GM12878 (cell line): ENCODE measurements around the gene SYT1. TPM values are rescaled to one million over a fixed set of nuclear protein-coding genes. Genes with fewer than 3 reads are reported as not detected.

Experiments
- ATAC-seq: fragments of 200-7000 bp; cut with Tn5 transposase; 3 replicates; pipeline ENCODE4 v1.9.1; 2020; ENCODE audit warnings: mild to moderate bottlenecking, moderate library complexity
- BruUV-seq: library from RNA; stranded (reverse); fragments of 400-500 nt; replicated peaks from 2 replicates; lab custom pipeline; 2021; lab: Mats Ljungman, UMichigan
- CTCF ChIA-PET: fragments of 300-600 bp; sonication (Branson Sonifier 250); formaldehyde crosslinking; extraction: SDS; loops from one replicate; lab custom pipeline; 2021; ENCODE audit warnings: inconsistent platforms; lab: Yijun Ruan, JAX
- POLR2A ChIA-PET: fragments of 350-600 bp; formaldehyde crosslinking; extraction: SDS; loops from one replicate; lab custom pipeline; 2021; ENCODE audit warnings: inconsistent platforms; lab: Charles Lee
- RAD21 ChIA-PET: fragments of 300-600 bp; sonication (Branson Sonifier 250); formaldehyde crosslinking; loops from one replicate; lab custom pipeline; 2023; ENCODE audit warnings: antibody characterized with exemption; ENCODE audit not compliant: unreplicated experiment; lab: Charles Lee
- SMC1A ChIA-PET: fragments of 300-600 bp; sonication (Branson Sonifier 250); formaldehyde crosslinking; loops from one replicate; lab custom pipeline; 2023; ENCODE audit not compliant: unreplicated experiment, uncharacterized antibody; lab: Charles Lee
- DNase-seq: peaks from one replicate; pipeline ENCODE4 v3.0.0-alpha.2; 2011; ENCODE audit warnings: low read depth, low spot score
- FAIRE-seq: peaks from 3 replicates; lab custom pipeline; 2011; peaks lifted over from hg19 to GRCh38; lab: Jason Lieb, UNC
- H2AFZ ChIP-seq: 2 replicates; pipeline ENCODE4 v1.6.0; 2011; ENCODE audit warnings: low read depth, low read length, control low read depth; ENCODE audit not compliant: control insufficient read depth
- H3K27ac ChIP-seq: 2 replicates; pipeline ENCODE4 v1.5.1; 2011; ENCODE audit warnings: control low read depth; ENCODE audit not compliant: control insufficient read depth, insufficient read depth
- H3K27me3 ChIP-seq, 2 experiments: replicated peaks in 1 of 2; 2 replicates each; pipeline versions ENCODE4 v1.6.0 to v1.6.1; 2011; ENCODE audit warnings: low read length in 1 of 2; ENCODE audit not compliant: control insufficient read depth in 2 of 2, insufficient read depth in 2 of 2
- H3K36me3 ChIP-seq, 2 experiments: 2 replicates each; pipeline ENCODE4 v1.5.1; 2011; ENCODE audit warnings: low read length in 1 of 2; ENCODE audit not compliant: control insufficient read depth in 2 of 2, insufficient read depth in 2 of 2
- H3K4me1 ChIP-seq: 2 replicates; pipeline ENCODE4 v1.6.1; 2011; ENCODE audit warnings: mild to moderate bottlenecking, low read length, moderate library complexity, mixed read lengths; ENCODE audit not compliant: control insufficient read depth, insufficient read depth
- H3K4me2 ChIP-seq: 2 replicates; pipeline ENCODE4 v1.6.0; 2011; ENCODE audit warnings: control low read depth; ENCODE audit not compliant: control insufficient read depth, insufficient read depth
- H3K4me3 ChIP-seq: fragments of 200-600 bp; sonication (generic); 2 replicates; pipeline ENCODE4 v1.5.1; 2016
- H3K79me2 ChIP-seq: 2 replicates; pipeline ENCODE4 v1.6.0; 2011; ENCODE audit warnings: low read length; ENCODE audit not compliant: control insufficient read depth, insufficient read depth
- H3K9ac ChIP-seq: 2 replicates; pipeline ENCODE4 v1.8.0; 2011; ENCODE audit warnings: low read length, control low read depth, mixed read lengths; ENCODE audit not compliant: control insufficient read depth, insufficient read depth
- H3K9me3 ChIP-seq: replicated peaks from 3 replicates; pipeline ENCODE4 v1.5.1; 2011; ENCODE audit warnings: mild to moderate bottlenecking, low read length; ENCODE audit not compliant: control insufficient read depth, insufficient read depth
- H4K20me1 ChIP-seq: 2 replicates; pipeline ENCODE4 v1.6.0; 2011; ENCODE audit not compliant: control insufficient read depth, insufficient read depth
- ASH2L ChIP-seq: fragments of 300-600, 200-600 bp; sonication (generic); IDR thresholded peaks from 2 replicates; pipeline ENCODE4 v1.6.1; 2017; ENCODE audit warnings: low read depth, mild to moderate bottlenecking, borderline replicate concordance
- CHD4 ChIP-seq: fragments of 200-600 bp; sonication (generic); IDR thresholded peaks from 2 replicates; pipeline ENCODE4 v1.6.1; 2016; ENCODE audit warnings: mild to moderate bottlenecking
- FOXK2 ChIP-seq: fragments of 450-650 bp; IDR thresholded peaks from 2 replicates; pipeline ENCODE4 v1.6.1; 2017; ENCODE audit warnings: mild to moderate bottlenecking, moderate library complexity
- NBN ChIP-seq: fragments of 450-650 bp; IDR thresholded peaks from 2 replicates; pipeline ENCODE4 v1.6.1; 2016
- RBBP5 ChIP-seq: fragments of 200-600 bp; sonication (generic); conservative IDR thresholded peaks from 2 replicates; pipeline ENCODE4 v1.6.1; 2016
- SIX5 ChIP-seq: IDR thresholded peaks from 2 replicates; pipeline ENCODE4 v1.6.1; 2011; ENCODE audit warnings: mild to moderate bottlenecking, low read depth, low read length, moderate library complexity; ENCODE audit not compliant: severe bottlenecking
- SMARCA5 ChIP-seq: fragments of 450-650 bp; IDR thresholded peaks from 2 replicates; pipeline ENCODE4 v1.6.1; 2017; ENCODE audit warnings: mild to moderate bottlenecking
- WGBS: methylation state at CpG from one replicate; pipeline ENCODE4 v1.1.6; 2016; ENCODE audit warnings: low lambda C conversion rate; ENCODE audit not compliant: insufficient replicate concordance, insufficient coverage; ENCODE audit errors: missing lambda C conversion rate; 5-methylcytosine and 5-hydroxymethylcytosine counted together
- in situ Hi-C: fragments of 300-500 bp; cut with MboI; formaldehyde crosslinking; loops from 9 replicates; pipeline ENCODE4 v1.14.3; 2018; ENCODE audit warnings: mixed read lengths
- intact Hi-C: fragments of 100-400 bp; cut with micrococcal nuclease; formaldehyde crosslinking; loops from one replicate; pipeline ENCODE4 v1.14.2; 2022; ENCODE audit not compliant: unreplicated experiment
- polyA plus RNA-seq, 11 experiments: library from polyadenylated mRNA; depleted of rRNA in 4 of 11; unstranded in 6 of 11; stranded (reverse) in 5 of 11; fragments of >200 nt; fragmentation: Nextera tagmentation in 4 of 11; fragmentation: Illumina TruSeq in 1 of 11; extraction: Ambion mirVana in 4 of 11; extraction: Trizol in 1 of 11; gene quantifications; 1 replicate in 1 of 11; 2 replicates in 10 of 11; pipeline versions ENCODE4 v1.2.1 to v1.2.3, GENCODE V29; 2011 to 2016; ENCODE audit warnings: inconsistent platforms in 2 of 11, missing spikeins in 2 of 11, low read depth in 1 of 11
- total RNA-seq, 4 experiments: library from RNA; depleted of rRNA in 3 of 4; stranded (reverse); fragments of >200 nt in 3 of 4; fragmentation: Illumina TruSeq in 1 of 4; extraction: Trizol in 1 of 4; gene quantifications; 2 replicates each; pipeline versions ENCODE4 v1.2.1 to v1.2.3, GENCODE V29; 2013 to 2021
- TF ChIP-seq, protein P1 (sequence below): fragments of 450-650 bp; IDR thresholded peaks from 2 replicates; pipeline ENCODE4 v1.6.1; 2018; ENCODE audit warnings: borderline replicate concordance, mild to moderate bottlenecking; ENCODE audit not compliant: partially characterized antibody

The SYT1 gene
- total and polyA plus RNA-seq, 10 of the 15 experiments (the other 5 are each of a cell fraction or from before 2014, with no cell fraction given), result 0.10 to 0.28 TPM; not detected in 8

DNA sequence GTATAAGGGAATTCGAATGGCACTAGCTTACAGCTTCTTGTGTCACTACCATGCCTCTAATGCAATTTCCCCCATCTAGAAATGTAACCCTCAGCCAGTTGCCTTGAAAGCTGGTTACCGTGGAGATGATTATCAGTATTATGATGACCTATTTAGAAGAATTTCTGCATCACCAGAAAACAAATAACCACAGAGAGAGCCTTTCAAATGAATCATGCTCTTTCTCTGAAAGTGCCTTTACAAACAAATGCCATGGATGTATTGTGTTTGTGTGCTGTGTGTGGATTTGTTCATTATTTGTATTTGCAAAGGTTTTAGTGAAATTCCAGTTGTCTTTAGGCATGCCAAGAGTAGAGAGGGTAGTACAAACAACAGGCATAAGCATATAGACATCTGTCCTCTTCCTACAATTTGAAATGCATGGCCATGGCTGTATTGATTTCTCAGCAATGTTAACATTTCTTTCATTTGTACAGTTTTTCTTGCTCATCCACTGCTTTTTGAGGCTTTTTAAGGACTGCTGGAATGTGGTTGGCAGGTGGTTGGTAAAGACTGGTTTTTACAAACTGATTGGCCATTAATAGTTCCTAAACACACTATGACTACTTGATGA, 559.6 kb downstream of the SYT1 start:
- H3K27ac ChIP-seq, result no peak overlapping the region
- no peaks in the 10 kb centered on the region; a peak in 1 of 4 replicates for H3K27me3 ChIP-seq
- no peak for FAIRE-seq
- CTCF ChIA-PET, result no interaction called here
- H4K20me1 ChIP-seq, result no peaks in the 10 kb centered on the region
- no peak overlapping the region for H2AFZ ChIP-seq
- intact Hi-C loops, result no loop called here
- no peak for DNase-seq
- SMC1A ChIA-PET, result interaction anchor here (1.1 kb wide), 1 partner anchor 314 kb away, joined by 5 read pairs; no protein-coding TSS in a partner anchor
- H3K36me3 ChIP-seq, result no peaks in the 10 kb centered on the region
- RAD21 ChIA-PET, result no interaction called here
- H3K79me2 ChIP-seq, result no peaks in the 10 kb centered on the region
- H3K4me3 ChIP-seq, result no peak overlapping the region
- ATAC-seq, result no peak
- no peaks in the 10 kb centered on the region for H3K4me1 ChIP-seq
- 25% methylated on average over 2 of the region's 2 CpGs for WGBS
- in situ Hi-C loops, result no loop called here
- BruUV-seq, result no TSS peak
- no peak overlapping the region for H3K9ac ChIP-seq
- H3K9me3 ChIP-seq, result no peaks in the 10 kb centered on the region
- POLR2A ChIA-PET, result no interaction called here
- TF ChIP-seq ASH2L, result no peak
- no peak for TF ChIP-seq NBN
- TF ChIP-seq CHD4, result no peak
- TF ChIP-seq, protein P1, sequence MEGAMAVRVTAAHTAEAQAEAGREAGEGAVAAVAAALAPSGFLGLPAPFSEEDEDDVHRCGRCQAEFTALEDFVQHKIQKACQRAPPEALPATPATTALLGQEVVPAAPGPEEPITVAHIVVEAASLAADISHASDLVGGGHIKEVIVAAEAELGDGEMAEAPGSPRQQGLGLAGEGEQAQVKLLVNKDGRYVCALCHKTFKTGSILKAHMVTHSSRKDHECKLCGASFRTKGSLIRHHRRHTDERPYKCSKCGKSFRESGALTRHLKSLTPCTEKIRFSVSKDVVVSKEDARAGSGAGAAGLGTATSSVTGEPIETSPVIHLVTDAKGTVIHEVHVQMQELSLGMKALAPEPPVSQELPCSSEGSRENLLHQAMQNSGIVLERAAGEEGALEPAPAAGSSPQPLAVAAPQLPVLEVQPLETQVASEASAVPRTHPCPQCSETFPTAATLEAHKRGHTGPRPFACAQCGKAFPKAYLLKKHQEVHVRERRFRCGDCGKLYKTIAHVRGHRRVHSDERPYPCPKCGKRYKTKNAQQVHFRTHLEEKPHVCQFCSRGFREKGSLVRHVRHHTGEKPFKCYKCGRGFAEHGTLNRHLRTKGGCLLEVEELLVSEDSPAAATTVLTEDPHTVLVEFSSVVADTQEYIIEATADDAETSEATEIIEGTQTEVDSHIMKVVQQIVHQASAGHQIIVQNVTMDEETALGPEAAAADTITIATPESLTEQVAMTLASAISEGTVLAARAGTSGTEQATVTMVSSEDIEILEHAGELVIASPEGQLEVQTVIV, result no peak
- no peak for TF ChIP-seq SMARCA5
- TF ChIP-seq RBBP5, result no peak
- TF ChIP-seq FOXK2, result no peak
- TF ChIP-seq SIX5, result no peak
- H3K4me2 ChIP-seq, result no peak overlapping the region
